Fibroblast of upper back skin (primary cell): ENCODE data around the gene CCDC107.
"Not testable (repeated sequence)": the region's sequence is repeated elsewhere in the genome, so short reads cannot be mapped to it uniquely, and the experiment has no call there.

Source experiments
- DNase-seq: peaks from one replicate; pipeline ENCODE4 v3.0.0-alpha.2; 2013

The CCDC107 gene

GRCh38 chr9:35658137-35658967, at the start of gene CCDC107:
Gene CCDC107, plus strand, starts transcription at chr9:35658292. Its CDS starts 88 bp downstream, at chr9:35658380.
- peak; percentile 82 for DNase-seq

GRCh38 chr9:35609001-35609819, 48.9 kb upstream of the CCDC107 start:
- DNase-seq: no peak

DNA sequence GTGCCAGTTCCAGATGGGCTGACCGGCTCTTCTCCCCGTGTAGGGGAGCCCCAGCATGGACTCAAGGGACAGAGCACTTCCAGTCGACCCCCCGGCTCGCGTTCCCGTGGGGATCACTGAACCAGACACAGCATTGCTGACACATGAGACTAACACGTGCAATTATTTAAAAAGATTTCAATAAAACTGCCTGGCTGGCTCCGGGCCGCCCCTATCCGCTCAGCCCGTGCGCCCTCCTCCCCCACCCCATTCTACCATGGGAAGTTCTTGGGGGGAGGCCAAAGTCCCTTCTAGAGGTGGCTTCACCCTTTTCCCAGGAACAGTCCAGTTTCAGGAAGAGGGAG, 48.3 kb upstream of the CCDC107 start:
- no peak for DNase-seq

- peak; percentile 38 for DNase-seq
Measured at GRCh38 chr9:35611230-35611797, 46.8 kb upstream of the CCDC107 start.

DNA sequence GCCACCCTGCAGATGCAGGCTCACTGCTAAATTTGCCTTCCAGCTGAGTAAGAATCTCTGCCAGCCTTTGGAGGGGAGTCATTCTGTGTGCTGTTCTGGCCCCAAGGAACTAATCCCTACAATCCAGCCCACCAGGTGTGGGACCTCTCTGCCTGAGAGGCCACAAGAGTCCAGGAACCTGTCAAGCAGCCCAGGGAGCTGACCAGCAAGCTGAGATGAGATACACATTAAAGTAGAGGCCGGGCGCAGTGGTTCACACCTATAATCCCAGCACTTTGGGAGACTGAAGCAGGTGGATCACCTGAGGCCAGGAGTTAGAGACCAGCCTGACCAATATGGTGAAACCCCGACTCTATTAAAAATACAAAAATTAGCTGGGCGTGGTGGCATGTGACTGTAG, 46.0 kb upstream of the CCDC107 start:
- DNase-seq: not testable (repeated sequence)

GRCh38 chr9:35612843-35613242, 45.2 kb upstream of the CCDC107 start:
- no peak for DNase-seq

DNA sequence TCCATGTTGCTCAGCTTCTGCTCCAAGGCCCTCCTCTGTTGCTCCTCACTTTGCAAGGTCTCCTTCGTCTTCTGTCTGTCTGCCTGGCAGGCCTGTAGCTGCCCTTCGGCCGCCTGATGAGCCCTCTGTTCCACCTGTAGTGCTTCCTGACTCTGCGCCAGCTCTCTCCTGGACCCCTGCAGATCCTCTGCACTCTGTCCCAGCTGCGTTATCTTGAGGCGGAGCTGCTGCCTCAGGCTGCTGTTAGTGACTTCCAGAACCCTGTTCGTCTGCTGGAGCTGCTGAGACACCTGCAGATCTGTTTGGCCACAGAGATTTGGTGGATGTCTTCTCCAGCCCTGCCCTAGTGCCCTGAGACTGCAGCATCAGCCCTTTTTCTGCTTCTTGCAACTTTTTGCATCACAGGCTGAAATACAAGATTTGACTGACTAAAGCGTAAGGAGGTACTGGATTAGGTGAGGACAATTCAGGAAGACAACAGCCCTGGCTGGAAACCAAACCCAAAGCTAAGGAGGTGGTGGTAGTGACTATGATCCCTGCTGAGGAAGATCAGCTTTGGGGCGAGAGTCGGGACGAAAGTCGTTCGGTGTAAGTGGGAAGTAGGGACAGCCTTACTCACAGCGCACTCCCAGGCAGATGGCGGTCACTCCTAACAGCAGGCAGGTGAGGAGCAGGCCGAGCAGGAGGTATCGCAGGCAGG, 42.0 kb upstream of the CCDC107 start:
- DNase-seq: no peak

DNA sequence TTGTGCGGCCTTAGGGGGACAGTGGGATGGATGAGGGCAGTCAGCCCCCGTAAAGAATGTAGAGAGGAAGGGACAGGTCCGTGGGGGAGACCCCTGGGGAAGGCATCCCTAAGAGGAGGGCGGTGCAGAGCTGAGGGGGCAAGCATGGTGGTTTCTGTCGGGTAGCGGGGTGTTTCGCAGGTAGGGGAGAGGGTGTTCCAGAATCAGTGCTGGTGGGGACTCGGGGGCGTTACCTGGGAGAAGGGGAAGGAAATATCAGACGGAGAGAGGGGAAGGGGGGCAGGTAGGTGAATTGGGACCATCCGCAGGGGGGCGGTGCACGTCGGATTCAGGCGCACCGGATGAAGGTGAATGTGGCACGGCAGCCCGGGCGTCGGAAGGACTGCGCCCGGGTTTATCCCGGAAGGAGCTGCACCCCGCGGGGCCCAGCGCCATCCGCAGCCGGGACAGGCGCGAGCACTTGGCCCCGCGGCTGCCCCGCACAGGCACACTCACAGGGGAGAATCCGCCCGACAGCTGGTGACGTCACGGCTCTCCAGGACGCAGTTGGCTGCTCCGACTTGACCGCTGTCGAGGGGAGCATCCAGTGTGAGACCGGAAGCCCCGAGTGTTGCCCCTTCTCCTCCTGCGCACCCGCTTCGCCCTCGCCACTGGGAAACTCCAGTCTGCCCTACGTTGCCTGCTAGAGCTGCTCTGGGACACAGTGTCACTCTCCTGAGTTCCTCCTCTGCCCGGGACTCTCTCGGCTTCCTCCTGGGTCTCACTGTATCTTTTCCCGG, 41.2 kb upstream of the CCDC107 start:
- peak; percentile 54 for DNase-seq

DNA sequence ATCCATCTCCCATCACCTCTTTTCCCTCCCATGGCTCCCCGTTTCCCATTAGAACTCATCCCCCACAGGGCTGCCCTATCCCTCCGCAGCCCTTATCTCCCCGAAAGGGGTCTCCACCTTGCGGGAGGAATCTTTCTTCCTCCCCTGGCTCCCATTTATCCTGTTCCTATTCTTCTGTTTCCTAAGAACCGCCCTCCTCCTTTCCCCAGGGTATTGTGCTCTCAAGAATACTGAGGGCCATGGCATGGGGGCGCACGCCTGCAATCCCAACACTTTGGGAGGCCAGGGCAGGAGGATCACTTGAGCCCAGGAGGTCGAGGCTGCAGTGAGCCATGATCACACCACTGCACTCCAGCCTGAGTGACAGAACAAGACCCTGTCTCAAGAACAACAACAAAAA, 40.5 kb upstream of the CCDC107 start:
- DNase-seq: no peak

DNA sequence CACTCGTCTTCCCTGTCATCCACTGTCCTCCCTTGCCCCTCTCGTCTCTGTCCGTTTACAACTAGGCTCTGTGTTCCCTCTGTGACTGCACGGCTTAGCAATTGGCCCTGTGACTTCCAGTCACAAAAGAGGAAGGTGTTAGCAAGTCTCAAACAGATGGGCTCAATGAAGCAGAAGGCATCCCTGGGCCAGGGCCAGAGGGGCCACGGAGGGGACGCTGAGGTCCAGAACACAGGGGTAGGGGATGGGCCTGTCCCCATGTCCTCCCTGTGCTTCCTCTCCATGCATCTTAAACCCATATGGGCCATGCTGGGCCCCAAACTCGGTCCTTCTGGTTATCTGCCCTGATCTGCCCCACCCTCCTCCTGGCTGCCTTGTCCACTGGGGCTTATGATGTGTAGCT, 39.8 kb upstream of the CCDC107 start, which contains the start of gene CD72:
Gene CD72 (minus strand): TSS at position 89 of the 403 bp plus-strand sequence. CDS start 110 bp downstream, outside the sequence.
- DNase-seq: no peak

- no peak for DNase-seq
Measured at GRCh38 chr9:35618854-35619799, 39.0 kb upstream of the CCDC107 start.

- DNase-seq: no peak
Measured at GRCh38 chr9:35619800-35620158, 38.3 kb upstream of the CCDC107 start.

DNA sequence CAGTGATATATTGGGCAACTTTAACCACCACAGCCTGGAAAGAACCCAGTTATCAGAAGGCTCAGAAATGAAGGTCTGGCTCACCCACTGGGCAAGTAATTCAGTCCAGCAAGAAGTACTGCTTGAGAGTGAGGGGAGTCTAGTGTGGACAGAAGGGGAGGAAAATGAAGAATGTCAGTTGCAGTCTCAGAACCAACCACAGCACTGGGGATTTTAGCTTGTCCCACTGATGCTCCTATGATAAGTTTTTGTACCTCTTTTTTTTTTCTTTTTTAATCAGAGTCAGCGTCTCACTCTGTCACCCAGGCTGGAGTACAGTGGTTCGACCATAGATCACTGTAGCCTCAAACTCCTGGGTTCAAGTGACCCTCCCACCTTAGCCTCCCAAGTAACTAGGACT, 30.5 kb upstream of the CCDC107 start:
- DNase-seq: no peak

- DNase-seq: no peak
Measured at GRCh38 chr9:35628389-35628991, 29.6 kb upstream of the CCDC107 start.

DNA sequence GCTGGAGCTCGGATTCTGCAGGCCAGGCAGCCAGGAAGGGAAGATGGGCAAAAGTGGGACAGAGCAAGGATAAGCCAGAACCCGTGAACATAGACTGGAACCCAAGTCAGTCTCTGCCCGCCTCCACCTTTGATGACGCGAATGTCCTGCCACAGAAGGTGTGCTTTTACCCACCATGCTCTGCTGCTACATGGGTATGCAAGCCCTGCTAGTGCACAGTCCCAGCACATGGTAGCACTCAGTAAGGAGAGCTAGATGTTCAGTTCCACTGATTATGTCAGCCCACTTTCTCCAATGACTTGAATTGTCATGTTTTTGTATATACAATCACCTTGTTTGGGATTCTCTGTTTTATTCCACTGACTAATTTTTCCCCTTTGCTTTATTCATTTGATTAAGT, 28.5 kb upstream of the CCDC107 start:
- DNase-seq: no peak

DNA sequence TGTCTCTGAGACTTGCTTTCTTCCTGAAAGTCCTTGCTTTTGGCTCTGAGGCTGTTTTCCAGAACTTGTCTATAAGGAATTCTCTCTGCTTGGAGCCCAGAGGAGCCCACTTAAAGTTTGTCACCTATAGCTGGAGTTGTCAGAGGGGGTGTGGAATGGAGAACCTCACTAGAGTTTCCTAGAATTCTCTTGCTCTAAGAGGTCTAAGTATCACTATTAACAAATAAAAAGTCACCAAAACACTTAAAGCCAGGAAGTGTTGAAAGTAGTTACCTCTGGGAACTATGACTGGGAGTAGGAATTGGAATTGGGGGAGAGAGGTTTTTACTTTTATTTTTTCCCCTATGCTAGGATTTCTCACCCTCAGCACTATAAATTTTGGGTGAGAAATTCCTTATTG, 22.4 kb upstream of the CCDC107 start:
- no peak for DNase-seq

GRCh38 chr9:35636135-35636876, 21.8 kb upstream of the CCDC107 start:
- DNase-seq: no peak

DNA sequence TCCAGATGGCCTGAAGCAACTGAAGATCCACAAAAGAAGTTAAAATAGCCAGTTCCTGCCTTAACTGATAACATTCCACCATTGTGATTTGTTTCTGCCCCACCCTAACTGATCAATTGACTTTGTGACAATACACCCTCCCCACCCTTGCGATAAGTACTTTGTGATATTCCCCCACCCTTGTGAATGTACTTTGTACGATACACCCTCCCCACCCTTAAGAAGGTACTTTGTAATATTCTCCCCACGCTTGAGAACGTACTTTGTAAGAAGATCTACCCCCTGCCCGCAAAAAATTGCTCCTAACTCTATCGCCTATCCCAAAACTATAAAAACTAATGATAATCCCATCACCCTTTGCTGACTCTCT, 21.2 kb upstream of the CCDC107 start:
- not testable (repeated sequence) for DNase-seq

GRCh38 chr9:35637427-35637955, 20.6 kb upstream of the CCDC107 start:
- DNase-seq: not testable (repeated sequence)

GRCh38 chr9:35638751-35639150, 19.3 kb upstream of the CCDC107 start:
- not testable (repeated sequence) for DNase-seq
